Common myeloid progenitor, CD34-positive (primary cell): Measurements from ENCODE around the gene NME8.

Source experiments
- CTCF ChIA-PET: fragments of 350-600 bp; sonication (Branson Sonifier 250); formaldehyde crosslinking; loops from one replicate; lab custom pipeline; 2021; ENCODE audit warnings: antibody characterized with exemption; lab: Charles Lee
- POLR2A ChIA-PET: fragments of 350-600 bp; sonication (Branson Sonifier 250); formaldehyde crosslinking; loops from one replicate; lab custom pipeline; 2021; ENCODE audit warnings: antibody characterized with exemption; lab: Charles Lee
- DNase-seq, 3 donors: peaks; one replicate each; pipeline versions ENCODE4 v3.0.0 to v3.0.0-alpha.2; 2013
- H3K27ac ChIP-seq, 2 experiments: 1 replicate in 1 of 2; 2 replicates in 1 of 2; pipeline ENCODE4 v1.7.0; 2013; ENCODE audit warnings: inconsistent platforms in 2 of 2, low read length in 2 of 2, mild to moderate bottlenecking in 2 of 2, low read depth in 1 of 2, moderate library complexity in 1 of 2; ENCODE audit not compliant: severe bottlenecking in 2 of 2, insufficient read depth in 1 of 2, poor library complexity in 1 of 2
- H3K27me3 ChIP-seq, 5 experiments: replicated peaks in 2 of 5; 1 replicate in 3 of 5; 2 replicates in 2 of 5; pipeline versions ENCODE4 v1.6.1 to v1.7.0; 2013; ENCODE audit warnings: low read length in 4 of 5, mild to moderate bottlenecking in 2 of 5, moderate library complexity in 2 of 5, inconsistent platforms in 1 of 5; ENCODE audit not compliant: insufficient read depth in 5 of 5, control insufficient read depth in 4 of 5
- H3K36me3 ChIP-seq, 4 experiments: 1 replicate in 2 of 4; 2 replicates in 2 of 4; pipeline versions ENCODE4 v1.6.1 to v1.7.0; 2013; ENCODE audit warnings: low read length in 3 of 4, control low read depth in 1 of 4, mild to moderate bottlenecking in 1 of 4; ENCODE audit not compliant: control insufficient read depth in 4 of 4, insufficient read depth in 4 of 4
- H3K4me1 ChIP-seq, 4 experiments: 1 replicate in 3 of 4; 2 replicates in 1 of 4; pipeline versions ENCODE4 v1.6.1 to v1.7.1; 2013; ENCODE audit warnings: low read length in 3 of 4, mild to moderate bottlenecking in 3 of 4, control low read depth in 1 of 4, inconsistent platforms in 1 of 4, moderate library complexity in 1 of 4; ENCODE audit not compliant: control insufficient read depth in 4 of 4, insufficient read depth in 4 of 4; ENCODE audit errors: control extremely low read depth in 1 of 4
- H3K4me3 ChIP-seq, 7 experiments: 1 replicate in 4 of 7; 2 replicates in 3 of 7; pipeline versions ENCODE4 v1.5.1 to v1.7.0; 2013; ENCODE audit warnings: mild to moderate bottlenecking in 7 of 7, low read length in 6 of 7, moderate library complexity in 6 of 7, inconsistent platforms in 2 of 7, low read depth in 2 of 7, control low read depth in 1 of 7; ENCODE audit not compliant: insufficient read depth in 4 of 7, control insufficient read depth in 1 of 7; ENCODE audit errors: extremely low read depth in 1 of 7
- H3K9me3 ChIP-seq, 5 experiments: 1 replicate in 4 of 5; 2 replicates in 1 of 5; pipeline versions ENCODE4 v1.6.1 to v1.7.1; 2013; ENCODE audit warnings: low read length in 4 of 5, mild to moderate bottlenecking in 2 of 5, inconsistent platforms in 1 of 5, low read depth in 1 of 5, moderate library complexity in 1 of 5; ENCODE audit not compliant: control insufficient read depth in 4 of 5, insufficient read depth in 2 of 5; ENCODE audit errors: control extremely low read depth in 1 of 5
- WGBS: methylation state at CpG from one replicate; pipeline ENCODE4 v1.1.5; 2013; ENCODE audit not compliant: insufficient coverage; 5-methylcytosine and 5-hydroxymethylcytosine counted together

NME8 gene

GRCh38 chr7:37944737-37945054 lies 96.3 kb downstream of the NME8 start:
- H3K36me3 ChIP-seq: peaks cover 0 to 18% (median 3%) of the 10 kb centered on the region in 4 experiments
- CTCF ChIA-PET: interaction anchor here (1.4 kb wide), 1 partner anchor 28 kb away, joined by 5 read pairs; the partner anchor contains the start of gene SFRP4
- DNase-seq: no peak
- peaks cover 0 to 7% (median 3%) of the 10 kb centered on the region in 4 experiments for H3K4me1 ChIP-seq
- H3K27ac ChIP-seq: no peak overlapping the region
- POLR2A ChIA-PET: interaction anchor here (0.6 kb wide), 1 partner anchor 1881 kb away, joined by 6 read pairs; no protein-coding TSS in a partner anchor
- H3K9me3 ChIP-seq: peaks cover 0 to 4% (median 0%) of the 10 kb centered on the region in 5 experiments
- no CpG with 5 or more reads among the region's 2 CpGs for WGBS
- no peaks in the 10 kb centered on the region for H3K27me3 ChIP-seq
- H3K4me3 ChIP-seq: no peak overlapping the region

GRCh38 chr7:37945336-37945735 lies 96.9 kb downstream of the NME8 start:
- whole genome bisulfite sequencing: 88% methylated on average over 2 of the region's 4 CpGs
- Histone ChIP-seq H3K9me3 (peaks cover 0 to 4% (median 0%) of the 10 kb centered on the region in 5 experiments), H3K36me3 (peaks cover 0 to 24% (median 6%) of the 10 kb centered on the region in 4 experiments), H3K4me3 (no peak overlapping the region), H3K4me1 (peaks cover 0 to 7% (median 3%) of the 10 kb centered on the region in 4 experiments), H3K27me3 (no peaks in the 10 kb centered on the region), H3K27ac (no peak overlapping the region)
- POLR2A ChIA-PET: no interaction called here
- DNase-seq: no peak
- CTCF ChIA-PET: interaction anchor here (1.3 to 1.4 kb wide), 2 partner anchors 28 to 29 kb away, joined by 3 to 5 read pairs; partner anchors contain the start of gene SFRP4

GRCh38 chr7:37947138-37947940 lies 98.9 kb downstream of the NME8 start:
- Histone ChIP-seq H3K9me3 (peaks cover 0 to 4% (median 0%) of the 10 kb centered on the region in 5 experiments), H3K4me1 (peaks cover 0 to 9% (median 4%) of the 10 kb centered on the region in 4 experiments), H3K27ac (no peak overlapping the region), H3K4me3 (no peak overlapping the region), H3K36me3 (peaks cover 0 to 34% (median 10%) of the 10 kb centered on the region in 4 experiments), H3K27me3 (no peaks in the 10 kb centered on the region)
- CTCF ChIA-PET: no interaction called here
- POLR2A ChIA-PET: no interaction called here
- WGBS: 100% methylated on average over 4 of the region's 7 CpGs
- DNase-seq: no peak

GRCh38 chr7:37947941-37948210 lies 99.5 kb downstream of the NME8 start:
- CTCF ChIA-PET: no interaction called here
- H3K4me3 ChIP-seq: no peak overlapping the region
- WGBS: 96% methylated on average over 7 of the region's 7 CpGs

More at GRCh38 chr7:37947941-37948210, 99.5 kb downstream of the NME8 start:
- H3K9me3 ChIP-seq: peaks cover 0 to 4% (median 0%) of the 10 kb centered on the region in 5 experiments
- POLR2A ChIA-PET: no interaction called here
- DNase-seq: no peak
- peaks cover 0 to 32% (median 10%) of the 10 kb centered on the region in 4 experiments for H3K36me3 ChIP-seq
- peaks cover 0 to 12% (median 5%) of the 10 kb centered on the region in 4 experiments for H3K4me1 ChIP-seq
- no peak overlapping the region for H3K27ac ChIP-seq
- no peaks in the 10 kb centered on the region for H3K27me3 ChIP-seq
